NCI-H1105 (cell line): Measurements from ENCODE around the gene ARFRP1.

Experiments
- DNase-seq: peaks from one replicate; lab custom pipeline; 2025; lab: John Stamatoyannopoulos, UW

The ARFRP1 gene

GRCh38 chr20:63702036-63702665, 5.6 kb downstream of the ARFRP1 start:
- no peak for DNase-seq

DNA sequence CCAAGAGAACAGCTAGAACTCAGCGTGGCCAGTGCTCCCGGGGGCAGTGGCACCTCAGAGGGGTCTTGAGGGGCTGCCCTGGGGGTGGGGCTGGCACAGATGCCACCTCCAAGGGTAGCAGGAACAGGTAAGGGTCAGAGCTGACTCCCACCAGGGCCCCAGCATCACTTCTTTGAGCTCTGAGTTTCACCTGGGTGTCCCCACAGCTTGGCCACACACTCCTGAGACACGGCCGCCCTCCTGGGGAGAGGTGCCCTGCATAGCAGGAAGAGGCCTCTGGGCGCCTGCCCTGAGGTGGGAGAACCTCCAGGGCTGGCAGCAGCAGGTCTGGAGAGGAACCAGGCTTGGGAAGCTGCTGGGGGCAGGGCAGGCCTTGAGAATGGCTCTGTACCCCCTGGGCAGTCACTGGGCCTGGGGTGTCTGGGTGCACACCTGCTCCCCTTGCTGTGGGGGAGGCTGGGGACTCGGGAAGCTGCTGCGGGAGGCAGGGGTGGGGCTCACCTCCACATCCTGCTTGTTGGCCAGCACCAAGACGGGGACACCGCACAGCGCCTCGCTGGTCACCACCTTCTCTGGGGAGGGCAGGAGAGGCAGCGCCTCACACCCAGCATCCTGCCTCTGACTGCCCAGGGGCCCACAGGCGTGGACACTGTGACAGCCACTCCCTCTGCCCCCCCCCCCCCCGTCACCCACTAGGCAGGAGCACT, 6.3 kb downstream of the ARFRP1 start:
- DNase-seq = no peak

DNA sequence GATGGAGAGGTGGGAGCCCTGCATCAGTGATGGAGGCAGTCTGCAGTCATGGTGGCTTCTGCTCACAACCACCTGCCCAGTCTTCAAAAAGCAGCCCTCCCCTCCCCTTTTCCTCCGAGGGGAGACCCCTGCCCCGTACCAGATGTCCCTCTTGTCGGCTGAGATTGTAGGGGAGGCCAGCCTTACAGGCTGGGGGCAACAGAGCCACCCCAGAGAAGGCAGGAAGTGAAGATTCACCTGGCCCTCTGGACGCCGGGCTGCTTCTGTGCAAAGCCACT, 6.8 kb downstream of the ARFRP1 start:
- no peak for DNase-seq

- no peak for DNase-seq
These were observed 7.4 kb downstream of the ARFRP1 start for GRCh38 chr20:63700199-63701050.

DNA sequence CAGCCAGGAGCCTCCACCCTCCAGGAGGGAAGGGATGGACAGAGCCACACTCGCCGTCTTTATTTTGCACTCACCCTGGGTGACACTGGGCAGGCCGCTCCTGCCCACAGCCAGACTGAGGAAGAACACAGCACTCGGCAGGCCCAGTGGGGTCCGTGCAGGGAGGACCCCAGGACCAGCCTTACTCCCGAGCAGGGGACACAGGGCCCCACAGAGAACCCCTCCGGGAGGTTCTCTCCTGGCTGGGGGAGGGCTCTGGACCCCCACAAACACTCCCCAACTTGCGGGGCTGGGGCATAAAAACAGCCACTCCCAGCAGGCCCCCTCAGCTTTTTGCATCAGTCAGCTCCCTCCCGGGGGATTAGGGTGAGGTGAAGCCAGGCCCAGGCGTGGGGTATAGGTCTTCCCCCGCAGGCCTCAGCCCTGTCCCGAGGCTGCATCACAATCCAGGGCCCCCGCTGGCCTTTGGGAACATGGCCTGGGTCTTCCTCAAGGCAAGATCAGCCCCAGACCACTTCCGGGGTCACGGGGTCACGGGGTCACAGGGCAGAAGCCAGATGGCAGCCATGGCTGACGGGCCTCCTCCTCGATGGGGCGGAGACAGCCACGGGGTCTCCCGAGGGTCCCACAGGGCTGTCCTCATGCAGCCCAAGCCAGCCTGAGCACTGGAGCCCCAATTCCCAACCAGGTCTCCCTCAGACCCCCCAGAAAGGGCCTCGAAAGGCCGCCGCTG, 8.1 kb downstream of the ARFRP1 start:
- DNase-seq = no peak

DNA sequence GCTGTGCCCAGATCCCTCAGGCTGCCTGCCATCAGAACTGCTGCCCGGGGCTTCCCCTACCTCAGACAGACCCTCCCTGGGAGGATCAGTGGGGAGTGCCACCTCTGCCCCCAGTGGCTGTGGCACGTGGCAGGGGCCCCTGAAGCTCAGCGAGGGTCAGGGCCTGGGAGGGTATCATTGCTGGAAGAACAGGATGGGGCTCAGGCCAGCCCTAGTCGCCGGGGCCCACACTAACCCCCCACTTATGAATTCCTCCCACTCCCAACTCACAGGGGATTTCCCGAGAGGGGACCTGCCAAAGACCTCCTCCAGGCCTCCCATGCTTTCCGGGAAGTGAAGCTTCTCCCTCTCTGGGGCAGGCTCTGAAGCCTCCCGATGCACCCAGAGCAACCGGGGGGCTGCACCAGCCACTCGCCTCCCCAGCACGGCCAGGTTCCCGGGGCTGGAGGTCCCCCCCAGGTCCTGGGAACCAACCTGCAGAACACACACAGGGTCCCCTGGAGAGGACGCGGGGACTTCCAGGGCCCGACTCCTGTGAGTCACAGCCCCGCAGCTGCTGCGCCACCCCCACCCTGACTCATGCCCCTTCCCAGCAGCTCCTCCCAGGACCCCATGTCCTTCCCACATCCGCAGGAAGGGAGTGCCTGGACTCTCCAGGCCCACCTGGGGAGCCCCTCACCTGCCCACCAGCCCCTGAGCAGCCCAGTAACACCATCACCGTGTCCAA, 8.9 kb downstream of the ARFRP1 start:
- DNase-seq = no peak

GRCh38 chr20:63697868-63698545, 9.8 kb downstream of the ARFRP1 start:
- DNase-seq = no peak

DNA sequence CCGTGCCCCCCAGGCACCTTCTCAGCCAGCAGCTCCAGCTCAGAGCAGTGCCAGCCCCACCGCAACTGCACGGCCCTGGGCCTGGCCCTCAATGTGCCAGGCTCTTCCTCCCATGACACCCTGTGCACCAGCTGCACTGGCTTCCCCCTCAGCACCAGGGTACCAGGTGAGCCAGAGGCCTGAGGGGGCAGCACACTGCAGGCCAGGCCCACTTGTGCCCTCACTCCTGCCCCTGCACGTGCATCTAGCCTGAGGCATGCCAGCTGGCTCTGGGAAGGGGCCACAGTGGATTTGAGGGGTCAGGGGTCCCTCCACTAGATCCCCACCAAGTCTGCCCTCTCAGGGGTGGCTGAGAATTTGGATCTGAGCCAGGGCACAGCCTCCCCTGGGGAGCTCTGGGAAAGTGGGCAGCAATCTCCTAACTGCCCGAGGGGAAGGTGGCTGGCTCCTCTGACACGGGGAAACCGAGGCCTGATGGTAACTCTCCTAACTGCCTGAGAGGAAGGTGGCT, 10.4 kb downstream of the ARFRP1 start:
- no peak for DNase-seq

DNA sequence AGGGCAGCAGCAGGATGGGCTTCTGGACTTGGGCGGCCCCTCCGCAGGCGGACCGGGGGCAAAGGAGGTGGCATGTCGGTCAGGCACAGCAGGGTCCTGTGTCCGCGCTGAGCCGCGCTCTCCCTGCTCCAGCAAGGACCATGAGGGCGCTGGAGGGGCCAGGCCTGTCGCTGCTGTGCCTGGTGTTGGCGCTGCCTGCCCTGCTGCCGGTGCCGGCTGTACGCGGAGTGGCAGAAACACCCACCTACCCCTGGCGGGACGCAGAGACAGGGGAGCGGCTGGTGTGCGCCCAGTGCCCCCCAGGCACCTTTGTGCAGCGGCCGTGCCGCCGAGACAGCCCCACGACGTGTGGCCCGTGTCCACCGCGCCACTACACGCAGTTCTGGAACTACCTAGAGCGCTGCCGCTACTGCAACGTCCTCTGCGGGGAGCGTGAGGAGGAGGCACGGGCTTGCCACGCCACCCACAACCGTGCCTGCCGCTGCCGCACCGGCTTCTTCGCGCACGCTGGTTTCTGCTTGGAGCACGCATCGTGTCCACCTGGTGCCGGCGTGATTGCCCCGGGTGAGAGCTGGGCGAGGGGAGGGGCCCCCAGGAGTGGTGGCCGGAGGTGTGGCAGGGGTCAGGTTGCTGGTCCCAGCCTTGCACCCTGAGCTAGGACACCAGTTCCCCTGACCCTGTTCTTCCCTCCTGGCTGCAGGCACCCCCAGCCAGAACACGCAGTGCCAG, 11.0 kb downstream of the ARFRP1 start, which contains the start of gene TNFRSF6B:
TNFRSF6B (plus strand) TSS at position 25 of the 729 bp plus-strand sequence; CDS start at position 141, 116 bp downstream.
- no peak for DNase-seq

- DNase-seq = no peak
These were observed 11.5 kb downstream of the ARFRP1 start for GRCh38 chr20:63696306-63696627.

GRCh38 chr20:63695424-63696305, 12.1 kb downstream of the ARFRP1 start:
- DNase-seq = no peak

GRCh38 chr20:63694584-63695423, 13.0 kb downstream of the ARFRP1 start:
- no peak for DNase-seq

GRCh38 chr20:63693733-63694583, 13.8 kb downstream of the ARFRP1 start:
- DNase-seq = no peak

- no peak for DNase-seq
These were observed 14.6 kb downstream of the ARFRP1 start for GRCh38 chr20:63693083-63693732.

- DNase-seq = no peak
These were observed 15.2 kb downstream of the ARFRP1 start for GRCh38 chr20:63692436-63693082.

DNA sequence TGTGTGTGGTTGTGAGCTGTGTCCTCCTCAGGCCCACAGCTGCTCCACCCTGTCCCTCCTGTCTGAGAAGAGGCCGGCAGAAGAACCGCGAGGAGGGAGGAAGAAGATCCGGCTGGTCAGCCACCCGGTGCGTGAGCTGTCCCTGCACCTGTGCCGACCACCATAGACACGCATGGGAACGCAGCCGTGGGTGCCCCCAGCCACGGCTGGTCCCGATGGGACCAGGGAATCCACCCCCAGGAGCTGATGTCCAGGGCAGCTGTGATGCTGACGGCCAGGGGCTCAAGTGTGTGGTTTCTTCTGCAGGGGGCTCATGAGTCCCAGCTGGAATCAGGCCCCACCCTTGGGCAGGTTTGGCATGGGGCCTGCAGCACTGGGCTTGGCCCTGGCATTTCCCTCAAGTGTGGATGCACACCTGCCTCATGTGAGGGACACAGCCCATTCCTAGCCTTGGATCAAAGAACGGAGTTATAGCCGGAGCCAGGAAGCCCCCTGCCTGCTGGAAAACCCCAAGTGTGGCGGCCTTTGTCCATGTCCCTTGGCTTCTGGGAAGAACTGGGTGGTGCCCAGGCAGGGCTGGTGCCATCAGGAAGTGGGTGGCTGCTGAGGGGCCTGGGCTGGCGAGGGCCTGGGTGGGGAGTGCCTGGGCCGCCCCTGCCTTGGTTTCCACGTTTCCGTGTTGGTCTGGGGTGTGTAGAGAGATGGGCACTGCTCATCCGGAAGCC, 15.9 kb downstream of the ARFRP1 start:
- no peak for DNase-seq
